Measurements from ENCODE around the gene FAM131B. TPM values are rescaled to one million over a fixed set of nuclear protein-coding genes. Genes with fewer than 3 reads are reported as not detected.

The FAM131B gene
- total RNA-seq, 1 experiment from 2014 or later, result 17.3 TPM

DNA sequence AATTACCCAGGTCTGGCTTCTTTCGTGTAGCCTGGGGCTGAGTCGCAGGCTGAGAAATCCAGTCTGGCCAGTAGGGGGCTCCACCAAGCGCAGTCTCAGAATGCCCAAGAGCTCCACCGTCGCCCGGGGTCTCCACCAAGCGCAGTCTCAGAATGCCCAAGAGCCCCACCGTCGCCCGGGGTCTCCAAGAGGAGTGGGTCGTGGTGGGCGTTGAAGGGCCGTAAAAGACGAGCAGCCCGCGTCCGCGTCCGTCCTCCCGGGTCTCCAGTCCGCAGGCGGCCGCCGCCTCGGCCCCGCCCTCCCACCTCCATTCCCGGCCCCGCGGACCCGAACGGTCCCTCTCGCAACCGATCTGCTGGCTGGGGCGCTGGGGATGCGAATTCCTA is 17.7 kb upstream of the FAM131B start:
- H2BK5ac ChIP-seq (ENCODE audit: insufficient read length, low read length), result no peak overlapping the region
- no peak overlapping the region for H2AK5ac ChIP-seq (ENCODE audit: insufficient read length, low read length)
- TF ChIP-seq, protein P1, sequence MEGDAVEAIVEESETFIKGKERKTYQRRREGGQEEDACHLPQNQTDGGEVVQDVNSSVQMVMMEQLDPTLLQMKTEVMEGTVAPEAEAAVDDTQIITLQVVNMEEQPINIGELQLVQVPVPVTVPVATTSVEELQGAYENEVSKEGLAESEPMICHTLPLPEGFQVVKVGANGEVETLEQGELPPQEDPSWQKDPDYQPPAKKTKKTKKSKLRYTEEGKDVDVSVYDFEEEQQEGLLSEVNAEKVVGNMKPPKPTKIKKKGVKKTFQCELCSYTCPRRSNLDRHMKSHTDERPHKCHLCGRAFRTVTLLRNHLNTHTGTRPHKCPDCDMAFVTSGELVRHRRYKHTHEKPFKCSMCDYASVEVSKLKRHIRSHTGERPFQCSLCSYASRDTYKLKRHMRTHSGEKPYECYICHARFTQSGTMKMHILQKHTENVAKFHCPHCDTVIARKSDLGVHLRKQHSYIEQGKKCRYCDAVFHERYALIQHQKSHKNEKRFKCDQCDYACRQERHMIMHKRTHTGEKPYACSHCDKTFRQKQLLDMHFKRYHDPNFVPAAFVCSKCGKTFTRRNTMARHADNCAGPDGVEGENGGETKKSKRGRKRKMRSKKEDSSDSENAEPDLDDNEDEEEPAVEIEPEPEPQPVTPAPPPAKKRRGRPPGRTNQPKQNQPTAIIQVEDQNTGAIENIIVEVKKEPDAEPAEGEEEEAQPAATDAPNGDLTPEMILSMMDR (conservative IDR thresholded peaks at IDR 0.05), result peak; percentile 89
- no CpG with 5 or more reads among the region's 35 CpGs for WGBS (ENCODE audit: extremely low coverage, insufficient read length, low lambda C conversion rate)
- H3K79me2 ChIP-seq (ENCODE audit: insufficient read depth, low read length), result peaks cover 16% of the 10 kb centered on the region; the same call in 1 of the 2 replicates
- peaks cover 5 to 9% (median 7%) of the 10 kb centered on the region in 3 experiments; a peak in 4 of 7 replicates for H3K36me3 Mint-ChIP-seq (ENCODE audit: insufficient read depth in 1 of 3, low read depth in 3 of 3)
- peak overlapping the region in 1 of 3 experiments; percentile 73; a peak in 1 of 7 replicates for H3K27ac Mint-ChIP-seq
- 0 out of 2 replicates have a peak, but pooled peaks cover 2% of the 10 kb centered on the region for H3K27me3 ChIP-seq (ENCODE audit: insufficient read depth, low read length)
- peaks cover 24 to 27% of the 10 kb centered on the region in 2 experiments for H3K4me1 Mint-ChIP-seq
- H2BK120ac ChIP-seq (ENCODE audit: low read depth, low read length, poor library complexity, severe bottlenecking), result peak overlapping the region; percentile 54
- no peak overlapping the region for H2BK12ac ChIP-seq (ENCODE audit: insufficient read length, low read depth, low read length)
- H3K4me1 ChIP-seq (ENCODE audit: insufficient read depth, low read length), result peaks cover 5% of the 10 kb centered on the region; the same call in 1 of the 2 replicates
- H4K20me1 ChIP-seq (ENCODE audit: control insufficient read depth, insufficient read depth, insufficient read length), result peaks cover under 1% of the 10 kb centered on the region
- peaks cover 14% of the 10 kb centered on the region for H3K23me2 ChIP-seq (ENCODE audit: insufficient read length, low read depth, low read length, poor library complexity, severe bottlenecking)
- H3K27me3 Mint-ChIP-seq (ENCODE audit: low read depth), result no peaks in the 10 kb centered on the region
- no peaks in the 10 kb centered on the region for H3K9me3 Mint-ChIP-seq
- peak overlapping the region; percentile 60 for H4K91ac ChIP-seq (ENCODE audit: insufficient read length, low read depth, low read length)
- H3T11ph ChIP-seq (ENCODE audit: low read length), result no peak overlapping the region
- H4K5ac ChIP-seq (ENCODE audit: insufficient read length, low read depth, low read length), result no peak overlapping the region
- peak overlapping the region; percentile 97 for H3K18ac ChIP-seq (ENCODE audit: insufficient read length, low read depth, low read length)
- H3K4ac ChIP-seq (ENCODE audit: low read depth, low read length), result peak overlapping the region; percentile 80; the same call in 1 of the 2 replicates
- no peak overlapping the region for H3K56ac ChIP-seq (ENCODE audit: insufficient read length, low read depth, low read length)
- H3K9me3 ChIP-seq (ENCODE audit: control insufficient read depth, low read depth, low read length), result no peaks in the 10 kb centered on the region
- H3K14ac ChIP-seq (ENCODE audit: insufficient read depth, low read length), result peak overlapping the region; percentile 96
- H3K4me3 Mint-ChIP-seq, result peak overlapping the region; percentile 76 to 79; a peak in 4 of 5 replicates
- peak overlapping the region; percentile 3 for H3K27ac ChIP-seq (ENCODE audit: insufficient read length, low read depth, low read length)
- no peak overlapping the region for H3K23ac ChIP-seq (ENCODE audit: insufficient read length, low read depth, low read length)
- no peak overlapping the region for H4K8ac ChIP-seq (replicated peaks; ENCODE audit: insufficient read length, low read depth, low read length)
- no peak overlapping the region for H2BK20ac ChIP-seq (ENCODE audit: low read depth, low read length, poor library complexity, severe bottlenecking)
- H2AFZ ChIP-seq (ENCODE audit: low read length), result no peak overlapping the region
- peak overlapping the region; percentile 57 for H3K4me2 ChIP-seq (ENCODE audit: insufficient read depth, insufficient read length, low read length)
- peaks cover 5% of the 10 kb centered on the region for H3K79me1 ChIP-seq (ENCODE audit: insufficient read depth, low read depth, low read length, poor library complexity, severe bottlenecking)
- H3K9ac ChIP-seq (ENCODE audit: extremely low read depth, insufficient read length, low read length), result peak overlapping the region; percentile 82
- no peak overlapping the region for H2BK15ac ChIP-seq (ENCODE audit: low read depth, low read length)
- DNase-seq, result peak; percentile 87
